H1 (cell line): Measurements from ENCODE around the gene SCG2. TPM values are rescaled to one million over a fixed set of nuclear protein-coding genes. Genes with fewer than 3 reads are reported as not detected.

Source experiments
- CTCF ChIA-PET: fragments of 300-600 bp; sonication (Branson Sonifier 250); formaldehyde crosslinking; loops from one replicate; lab custom pipeline; 2021; ENCODE audit not compliant: partially characterized antibody; lab: Charles Lee
- POLR2A ChIA-PET: fragments of 300-600 bp; sonication (Branson Sonifier 250); formaldehyde crosslinking; loops from one replicate; lab custom pipeline; 2021; ENCODE audit warnings: inconsistent platforms; ENCODE audit not compliant: partially characterized antibody; lab: Charles Lee
- DNase-seq, 2 experiments: peaks; one replicate each; pipeline versions ENCODE4 v3.0.0 to v3.0.0-alpha.2; 2010 to 2022; ENCODE audit warnings: low spot score in 2 of 2, low read depth in 1 of 2, mixed read lengths in 1 of 2
- FAIRE-seq: peaks from 2 replicates; lab custom pipeline; 2011; peaks lifted over from hg19 to GRCh38; lab: Jason Lieb, UNC
- H2AFZ ChIP-seq: 2 replicates; pipeline ENCODE4 v1.8.1; 2012; ENCODE audit warnings: low read length, inconsistent platforms
- H2AK5ac ChIP-seq: 2 replicates; pipeline ENCODE4 v1.6.1; 2013; ENCODE audit warnings: low read depth, low read length
- H2BK120ac ChIP-seq: replicated peaks from 2 replicates; pipeline ENCODE3; 2013; ENCODE audit warnings: low read depth, low read length, inconsistent platforms
- H2BK12ac ChIP-seq: 2 replicates; pipeline ENCODE4 v1.6.1; 2013; ENCODE audit warnings: low read depth, low read length
- H2BK15ac ChIP-seq: 2 replicates; pipeline ENCODE4 v1.6.1; 2013; ENCODE audit warnings: low read length
- H2BK20ac ChIP-seq: 2 replicates; pipeline ENCODE4 v1.6.1; 2013; ENCODE audit warnings: low read length
- H2BK5ac ChIP-seq: 2 replicates; pipeline ENCODE4 v1.6.1; 2013; ENCODE audit warnings: low read depth, low read length
- H3K14ac ChIP-seq: 2 replicates; pipeline ENCODE4 v1.6.1; 2013; ENCODE audit warnings: inconsistent platforms; ENCODE audit not compliant: insufficient read length
- H3K18ac ChIP-seq: 2 replicates; pipeline ENCODE4 v1.6.1; 2013; ENCODE audit warnings: low read length; ENCODE audit errors: extremely low read depth
- H3K23ac ChIP-seq: 2 replicates; pipeline ENCODE4 v1.6.1; 2013; ENCODE audit warnings: inconsistent platforms; ENCODE audit not compliant: insufficient read length
- H3K23me2 ChIP-seq: 2 replicates; pipeline ENCODE4 v1.6.1; 2013; ENCODE audit warnings: low read depth, low read length
- H3K27ac ChIP-seq: 2 replicates; pipeline ENCODE4 v1.6.1; 2011; ENCODE audit warnings: low read depth, low read length, inconsistent platforms
- H3K27me3 ChIP-seq, 4 experiments: replicated peaks in 1 of 4; 1 replicate in 1 of 4; 2 replicates in 3 of 4; pipeline versions ENCODE4 v1.6.1 to v1.8.1; 2011 to 2013; ENCODE audit warnings: low read length in 3 of 4, mild to moderate bottlenecking in 3 of 4, inconsistent platforms in 2 of 4, mixed read lengths in 2 of 4, moderate library complexity in 1 of 4; ENCODE audit not compliant: control insufficient read depth in 3 of 4, insufficient read depth in 3 of 4; ENCODE audit errors: extremely low read depth in 1 of 4
- H3K36me3 ChIP-seq, 4 experiments: 2 replicates each; pipeline versions ENCODE4 v1.6.1 to v1.8.1; 2011 to 2013; ENCODE audit warnings: mild to moderate bottlenecking in 4 of 4, low read length in 3 of 4, moderate library complexity in 2 of 4, control low read depth in 1 of 4, inconsistent platforms in 1 of 4; ENCODE audit not compliant: insufficient read depth in 4 of 4, control insufficient read depth in 2 of 4
- H3K4ac ChIP-seq: replicated peaks from 2 replicates; pipeline ENCODE3; 2013; ENCODE audit warnings: low read length, low read depth, mixed read lengths, inconsistent platforms; ENCODE audit not compliant: insufficient read length
- H3K4me1 ChIP-seq, 4 experiments: replicated peaks in 1 of 4; 1 replicate in 1 of 4; 2 replicates in 3 of 4; pipeline versions ENCODE4 v1.6.1 to v1.8.1; 2011 to 2013; ENCODE audit warnings: low read length in 3 of 4, inconsistent platforms in 2 of 4, mixed read lengths in 1 of 4; ENCODE audit not compliant: insufficient read depth in 4 of 4, control insufficient read depth in 3 of 4
- H3K4me2 ChIP-seq, 2 experiments: 2 replicates each; pipeline versions ENCODE4 v1.6.1 to v1.8.1; 2011 to 2013; ENCODE audit warnings: low read depth in 2 of 2, low read length in 2 of 2, control low read depth in 1 of 2, inconsistent platforms in 1 of 2, mild to moderate bottlenecking in 1 of 2; ENCODE audit not compliant: insufficient read depth in 1 of 2
- H3K4me3 ChIP-seq, 4 experiments: fragments of 200-600, 300-600 bp in 1 of 4; sonication (generic), shearing (Covaris generic), sonication (Bioruptor Twin) in 1 of 4; 2 replicates each; pipeline versions ENCODE4 v1.5.1 to v1.8.1; 2011 to 2016; ENCODE audit warnings: low read length in 4 of 4, low read depth in 3 of 4, control low read depth in 2 of 4, inconsistent platforms in 2 of 4, mild to moderate bottlenecking in 2 of 4, mixed read lengths in 1 of 4, moderate library complexity in 1 of 4; ENCODE audit not compliant: insufficient read depth in 2 of 4; ENCODE audit errors: extremely low read depth in 1 of 4
- H3K56ac ChIP-seq: replicated peaks from 2 replicates; pipeline ENCODE3; 2013; ENCODE audit warnings: low read depth, mild to moderate bottlenecking, mixed read lengths, low read length, inconsistent platforms; ENCODE audit not compliant: insufficient read length
- H3K79me1 ChIP-seq: 2 replicates; pipeline ENCODE4 v1.6.1; 2013; ENCODE audit warnings: low read depth, low read length, control low read depth
- H3K79me2 ChIP-seq, 2 experiments: 2 replicates each; pipeline versions ENCODE4 v1.6.1 to v1.8.1; 2012 to 2013; ENCODE audit warnings: low read length in 2 of 2, mild to moderate bottlenecking in 2 of 2, inconsistent platforms in 1 of 2; ENCODE audit not compliant: insufficient read depth in 2 of 2, control insufficient read depth in 1 of 2
- H3K9ac ChIP-seq, 4 experiments: replicated peaks in 1 of 4; 1 replicate in 1 of 4; 2 replicates in 3 of 4; pipeline versions ENCODE4 v1.6.1 to v1.8.1; 2011 to 2013; ENCODE audit warnings: low read depth in 3 of 4, low read length in 3 of 4, control low read depth in 2 of 4, mild to moderate bottlenecking in 2 of 4, moderate library complexity in 2 of 4, inconsistent platforms in 1 of 4; ENCODE audit errors: extremely low read depth in 1 of 4
- H3K9me3 ChIP-seq, 2 experiments: 2 replicates each; pipeline versions ENCODE4 v1.6.1 to v1.8.1; 2012 to 2013; ENCODE audit warnings: mild to moderate bottlenecking in 2 of 2, moderate library complexity in 2 of 2, control low read depth in 1 of 2, inconsistent platforms in 1 of 2, low read depth in 1 of 2, low read length in 1 of 2, mixed read lengths in 1 of 2; ENCODE audit not compliant: insufficient read depth in 2 of 2
- H4K20me1 ChIP-seq, 2 experiments: replicated peaks in 1 of 2; 2 replicates each; pipeline versions ENCODE3 to v1.8.1; 2011 to 2013; ENCODE audit warnings: inconsistent platforms in 2 of 2, low read length in 2 of 2, mild to moderate bottlenecking in 1 of 2; ENCODE audit not compliant: insufficient read depth in 2 of 2, control insufficient read depth in 1 of 2
- H4K5ac ChIP-seq: 2 replicates; pipeline ENCODE4 v1.6.1; 2013; ENCODE audit warnings: low read length, low read depth, mixed read lengths, inconsistent platforms; ENCODE audit not compliant: insufficient read length
- H4K8ac ChIP-seq: 2 replicates; pipeline ENCODE4 v1.8.0; 2013; ENCODE audit warnings: mild to moderate bottlenecking, moderate library complexity, low read length, inconsistent platforms; ENCODE audit not compliant: insufficient read depth; ENCODE audit errors: extremely low read depth
- H4K91ac ChIP-seq: replicated peaks from 2 replicates; pipeline ENCODE3; 2013; ENCODE audit warnings: low read length, mixed read lengths, inconsistent platforms; ENCODE audit not compliant: insufficient read length
- BACH1 ChIP-seq: IDR thresholded peaks from 2 replicates; pipeline ENCODE4 v1.6.1; 2012; ENCODE audit warnings: low read length, improper control_type of control experiment
- NANOG ChIP-seq: IDR thresholded peaks from 2 replicates; pipeline ENCODE4 v1.6.1; 2011; ENCODE audit warnings: low read length, low read depth, mild to moderate bottlenecking, inconsistent platforms; ENCODE audit not compliant: insufficient read depth, poor library complexity, severe bottlenecking
- USF2 ChIP-seq: IDR thresholded peaks from 2 replicates; pipeline ENCODE4 v1.6.1; 2011; ENCODE audit warnings: low read length, improper control_type of control experiment
- WGBS, 2 experiments: shearing (Covaris generic) in 1 of 2; methylation state at CpG; one replicate each; pipeline versions ENCODE4 v1.1.6 to v1.1.7; 2013 to 2015; ENCODE audit warnings: low lambda C conversion rate in 2 of 2, mixed read lengths in 2 of 2, inconsistent platforms in 1 of 2, low coverage in 1 of 2, missing lambda C conversion rate in 1 of 2; ENCODE audit not compliant: insufficient replicate concordance in 2 of 2, insufficient coverage in 1 of 2, insufficient read length in 1 of 2; ENCODE audit errors: extremely low coverage in 1 of 2, missing lambda C conversion rate in 1 of 2; 5-methylcytosine and 5-hydroxymethylcytosine counted together
- polyA plus RNA-seq, 7 experiments: library from polyadenylated mRNA; depleted of rRNA in 3 of 7; stranded (reverse) in 5 of 7; unstranded in 2 of 7; fragments of >200 nt in 5 of 7; fragments of 200-250 nt in 2 of 7; gene quantifications; 1 replicate in 5 of 7; 2 replicates in 1 of 7; 4 replicates in 1 of 7; pipeline versions ENCODE4 v1.2.1 to v1.2.3, GENCODE V29; 2011 to 2013; ENCODE audit warnings: missing spikeins in 2 of 7, mixed read lengths in 2 of 7
- total RNA-seq: library from RNA; stranded (reverse); fragmentation: NEBNext Ultra II Directional; extraction: Animal tissue kit (Norgen Biotek cat#: 25700); gene quantifications from 2 replicates; pipeline ENCODE4 v1.2.1, GENCODE V29; 2021

Gene SCG2
- total and polyA plus RNA-seq, 2 of the 8 experiments (the other 6 are each of a cell fraction or from before 2014, with no cell fraction given): 0.54 to 1.0 TPM

GRCh38 chr2:223566396-223566795 is 35.8 kb downstream of the SCG2 start:
- Histone ChIP-seq H3K27ac (no peak overlapping the region), H2BK12ac (no peak overlapping the region), H2AK5ac (no peak overlapping the region), H3K18ac (no peak overlapping the region), H3K79me2 (no peaks in the 10 kb centered on the region), H3K23ac (no peak overlapping the region), H4K20me1 (no peaks in the 10 kb centered on the region), H3K56ac (no peak overlapping the region), H3K9me3 (no peaks in the 10 kb centered on the region), H4K5ac (no peak overlapping the region), H4K91ac (no peak overlapping the region), H3K4me2 (no peak overlapping the region), H2BK15ac (no peak overlapping the region), H3K4me1 (peaks cover 0 to 4% (median 0%) of the 10 kb centered on the region in 4 experiments; a peak in 1 of 7 replicates), H2BK20ac (no peak overlapping the region), H2BK120ac (no peak overlapping the region), H3K27me3 (no peaks in the 10 kb centered on the region), H3K9ac (no peak overlapping the region), H3K4ac (no peak overlapping the region), H3K36me3 (no peaks in the 10 kb centered on the region), H2BK5ac (no peak overlapping the region), H3K14ac (no peak overlapping the region), H3K4me3 (no peak overlapping the region), H4K8ac (no peak overlapping the region), H2AFZ (no peak overlapping the region), H3K23me2 (no peaks in the 10 kb centered on the region; the same call in 1 of the 2 replicates), H3K79me1 (no peaks in the 10 kb centered on the region)
- WGBS, 2 experiments: 100% methylated on average over 1 of the region's 1 CpG; no CpG with 5 or more reads in 1 of the 2 experiments
- FAIRE-seq (no peak), DNase-seq (no peak)
- ChIA-PET CTCF (no interaction called here), POLR2A (no interaction called here)
- TF ChIP-seq NANOG: no peak
- TF ChIP-seq USF2: no peak
- TF ChIP-seq BACH1: no peak
